ENCODE measurements around the gene AURKA.
"Not testable (repeated sequence)": the region's sequence is repeated elsewhere in the genome, so short reads cannot be mapped to it uniquely, and the experiment has no call there.

Gene AURKA

DNA sequence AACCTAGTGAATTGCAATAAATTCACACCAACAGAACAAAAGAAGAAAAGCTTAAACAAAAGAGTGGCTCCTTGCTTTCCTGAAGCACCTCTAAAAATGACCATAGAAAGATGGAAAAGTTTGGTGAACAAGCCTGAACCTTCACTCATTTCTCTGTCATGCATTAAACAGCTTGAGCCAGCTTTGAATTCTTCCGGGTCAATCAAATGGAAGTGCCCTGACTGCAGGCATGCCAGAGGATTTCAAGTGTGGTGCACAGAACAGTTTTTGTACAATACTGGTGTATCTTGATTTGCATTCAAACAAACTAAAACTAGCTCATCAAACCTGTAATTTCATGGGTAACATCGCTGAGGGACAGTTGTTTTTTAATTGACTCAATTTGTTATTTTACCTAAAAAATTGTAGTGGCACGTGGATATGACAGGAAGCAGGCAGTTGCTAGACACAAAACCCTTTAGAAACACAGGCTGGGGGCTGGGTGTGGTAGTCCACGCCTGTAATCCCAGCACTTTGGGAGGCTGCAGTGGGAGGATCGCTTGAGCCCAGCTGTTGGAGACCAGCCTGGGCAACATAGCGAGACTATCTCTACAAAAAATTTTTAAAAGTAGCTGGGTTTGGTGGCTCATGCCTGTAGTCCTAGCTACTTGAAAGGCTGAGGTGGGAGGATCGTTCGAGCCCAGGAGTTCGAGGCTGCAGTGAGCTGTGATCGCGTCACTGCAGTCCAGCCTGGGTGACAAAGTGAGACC, 29.1 kb upstream of the AURKA start:
- DNase-seq, result no peak

DNA sequence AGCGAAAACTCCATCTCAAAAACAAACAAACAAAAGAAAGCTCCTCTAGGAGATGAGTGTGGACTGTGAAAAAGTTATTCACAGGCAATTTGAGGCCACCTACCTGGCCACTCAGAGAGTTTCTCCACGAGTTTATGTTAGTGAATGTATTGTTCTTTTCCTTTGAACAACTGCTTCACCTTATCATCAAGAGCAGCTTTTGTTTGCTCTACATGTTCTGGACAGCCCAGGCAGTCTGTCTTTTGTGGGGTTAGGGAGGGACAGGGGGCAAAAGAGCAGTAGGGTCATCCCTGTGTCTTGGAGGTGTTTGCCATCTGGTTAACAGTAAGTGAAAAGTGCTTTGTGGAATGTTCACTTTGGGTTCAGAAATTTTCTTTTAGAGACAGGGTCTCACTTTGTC, 28.0 kb upstream of the AURKA start:
- DNase-seq, result no peak

DNA sequence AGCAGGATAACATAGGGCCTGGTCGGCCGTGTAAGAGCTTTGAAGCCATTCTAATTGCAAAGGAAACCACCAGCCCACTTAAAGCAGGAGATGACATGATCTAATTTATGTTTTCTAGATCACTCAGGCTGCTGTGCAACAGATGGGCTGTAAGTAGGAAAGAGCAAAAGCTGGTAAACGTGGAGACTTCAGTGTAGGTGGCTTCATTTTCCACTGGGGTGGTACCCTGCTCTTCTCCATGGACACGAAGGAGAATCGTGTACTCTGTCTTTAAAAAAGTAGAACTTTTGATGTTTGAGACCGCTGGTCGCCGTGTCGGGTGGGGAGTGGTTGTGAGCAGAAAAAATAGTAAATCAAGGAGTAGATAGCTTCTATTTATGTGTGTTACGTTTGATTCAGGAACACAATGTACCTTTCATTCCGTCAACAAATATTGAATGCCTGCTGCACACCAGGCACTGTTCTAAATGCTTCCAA, 26.4 kb upstream of the AURKA start:
- no peak for DNase-seq

DNA sequence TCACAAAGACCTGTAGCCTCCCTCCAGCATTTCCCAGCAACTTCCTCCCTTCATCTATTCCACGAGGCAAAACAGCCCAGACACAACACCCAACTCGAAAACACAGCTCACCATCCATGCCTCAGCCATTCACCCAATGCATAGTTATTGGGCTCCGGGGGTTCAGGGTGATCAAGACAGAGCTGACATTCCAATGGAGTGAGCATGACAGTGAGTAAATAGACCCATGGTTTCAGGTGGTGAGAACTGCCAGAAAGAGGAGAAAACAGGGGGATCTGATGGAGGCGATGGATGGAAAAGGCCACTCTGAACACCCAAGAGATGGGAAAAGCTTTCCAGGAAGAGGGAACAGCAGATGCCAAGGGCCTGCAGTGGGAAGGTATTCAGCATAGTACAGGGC, 25.9 kb upstream of the AURKA start:
- no peak for DNase-seq

DNA sequence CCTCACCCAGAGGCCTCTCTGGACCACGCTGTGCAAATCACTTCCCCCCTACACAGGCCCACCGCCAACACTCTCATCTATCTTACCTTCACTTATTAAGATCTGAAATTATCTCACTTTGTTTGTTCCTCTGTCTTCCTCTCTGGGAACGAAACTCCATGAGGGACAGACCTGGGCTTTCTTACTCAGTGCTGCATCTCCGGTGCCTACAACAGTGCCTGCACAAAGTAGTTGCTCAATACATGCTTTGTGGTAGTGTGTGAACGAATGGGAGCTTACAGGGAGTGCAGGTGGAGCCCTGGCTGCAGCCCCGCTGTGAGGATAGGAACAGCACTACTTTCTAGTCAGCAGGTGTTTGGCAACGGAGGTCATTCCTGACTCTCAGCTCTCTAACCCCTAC, 25.4 kb upstream of the AURKA start:
- DNase-seq, result no peak

DNA sequence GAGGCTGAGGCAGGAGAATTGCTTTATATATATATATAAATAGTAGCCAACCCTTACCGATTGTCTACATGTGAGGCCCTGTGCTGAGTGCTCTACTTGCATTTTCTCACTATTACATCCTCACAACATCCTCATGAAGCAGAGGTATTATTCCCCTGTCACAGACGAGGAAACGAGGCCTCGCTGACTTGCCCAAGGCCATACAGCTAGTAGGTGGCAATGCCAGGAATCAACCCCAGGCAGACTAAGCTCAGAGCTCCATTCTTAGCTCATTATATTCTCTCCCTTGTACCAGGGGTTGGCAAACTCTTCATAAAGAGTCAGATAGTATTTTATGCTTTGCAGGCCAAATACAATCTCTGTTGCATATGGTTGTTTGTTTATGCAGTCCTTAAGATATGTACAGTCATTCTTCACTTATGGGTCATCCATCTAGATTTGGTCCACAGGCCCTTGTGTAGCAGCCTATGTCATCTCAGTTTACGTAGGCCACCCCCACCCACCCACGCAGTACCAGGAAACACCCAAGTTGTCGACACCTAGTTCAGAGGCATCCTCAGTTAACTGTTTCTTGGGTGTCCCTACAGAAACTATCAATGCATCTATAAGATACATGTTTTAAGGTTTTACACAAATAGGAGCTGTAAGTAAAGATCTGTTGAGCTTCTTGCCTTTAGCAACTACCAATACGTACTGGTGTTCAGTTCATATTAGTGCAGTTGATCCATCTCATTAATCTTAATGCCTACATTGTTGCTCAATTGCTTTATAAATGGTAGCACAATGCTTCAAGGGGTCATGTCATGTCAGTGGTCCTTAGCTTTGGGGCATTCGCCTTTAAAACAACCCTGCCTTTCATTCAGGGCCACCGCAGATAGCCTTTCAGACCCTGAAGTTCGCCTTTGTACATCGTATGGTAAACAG, 23.1 kb upstream of the AURKA start:
- no peak for DNase-seq

DNA sequence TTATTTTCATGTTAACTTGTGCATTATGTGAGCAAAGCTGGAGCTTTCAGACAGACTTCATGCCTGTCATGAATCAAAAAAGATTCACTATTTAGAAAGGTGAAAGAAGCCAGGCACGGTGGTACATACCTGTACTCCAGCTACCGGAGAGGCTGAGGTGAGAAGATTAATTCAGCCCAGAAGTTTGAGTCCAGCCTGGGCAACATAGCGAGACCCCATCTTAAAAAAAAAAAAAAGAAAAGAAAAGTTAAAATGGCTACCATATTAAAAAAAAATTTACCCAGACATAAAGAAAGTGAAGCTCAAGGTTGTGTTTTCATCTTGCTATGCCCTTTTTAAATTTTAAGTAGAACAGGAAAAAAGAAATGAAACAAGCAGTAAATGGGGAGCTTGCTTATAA, 20.9 kb upstream of the AURKA start:
- no peak for DNase-seq

DNA sequence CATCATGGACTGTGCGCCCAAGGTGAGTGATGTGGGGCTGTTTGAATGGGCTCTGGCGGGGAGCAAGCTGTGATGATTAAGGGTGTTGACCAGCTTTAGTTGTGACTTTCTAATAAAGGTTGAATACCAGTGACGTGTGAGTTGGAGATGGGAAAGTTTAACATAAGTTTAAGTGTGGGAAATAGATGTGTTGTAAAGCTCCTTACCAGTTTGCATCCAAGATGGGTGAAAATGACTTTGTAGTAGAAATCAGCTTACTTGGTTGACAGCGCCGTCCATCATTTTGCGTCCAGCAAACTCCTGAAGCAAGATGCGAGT, 20.4 kb upstream of the AURKA start:
- DNase-seq, result no peak

DNA sequence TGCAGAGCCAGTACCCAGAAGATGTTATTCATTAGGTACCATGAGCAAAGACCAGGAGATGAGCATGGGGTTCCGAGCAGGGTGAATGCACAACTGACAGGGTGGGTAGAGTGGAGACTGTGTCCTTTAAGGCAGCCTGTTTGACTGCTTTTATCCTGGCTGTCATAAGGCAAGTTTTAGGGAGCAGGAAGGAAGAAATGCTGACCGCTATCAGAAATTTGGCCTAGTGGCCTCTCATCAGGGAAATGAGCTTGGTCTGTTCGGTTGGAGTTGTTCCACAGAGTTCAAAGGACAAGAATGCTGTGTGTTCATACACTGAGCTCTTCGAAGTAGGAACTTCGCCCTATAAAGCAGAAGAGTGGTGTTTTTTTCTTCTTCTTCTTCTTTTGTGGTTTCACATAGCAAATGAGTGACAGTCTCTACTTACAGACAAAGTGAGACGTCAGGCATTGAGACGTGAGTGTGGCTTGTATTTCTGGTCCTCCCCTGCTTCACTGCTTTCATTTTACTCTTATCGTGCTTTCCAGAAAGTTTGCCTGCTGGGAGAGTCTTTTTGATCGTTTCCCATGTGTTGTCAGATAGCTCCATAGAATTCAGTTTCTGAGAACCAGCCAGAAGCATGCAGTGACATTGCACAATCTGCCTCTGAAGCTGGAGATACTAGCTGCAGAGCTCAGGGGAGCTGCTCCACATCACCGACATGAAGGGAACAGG, 19.9 kb upstream of the AURKA start, which contains the start of gene CASS4:
TSS of gene CASS4 (plus strand) at position 502 of the 714 bp plus-strand sequence. CDS start at position 701, 199 bp downstream.
- DNase-seq, result no peak

DNA sequence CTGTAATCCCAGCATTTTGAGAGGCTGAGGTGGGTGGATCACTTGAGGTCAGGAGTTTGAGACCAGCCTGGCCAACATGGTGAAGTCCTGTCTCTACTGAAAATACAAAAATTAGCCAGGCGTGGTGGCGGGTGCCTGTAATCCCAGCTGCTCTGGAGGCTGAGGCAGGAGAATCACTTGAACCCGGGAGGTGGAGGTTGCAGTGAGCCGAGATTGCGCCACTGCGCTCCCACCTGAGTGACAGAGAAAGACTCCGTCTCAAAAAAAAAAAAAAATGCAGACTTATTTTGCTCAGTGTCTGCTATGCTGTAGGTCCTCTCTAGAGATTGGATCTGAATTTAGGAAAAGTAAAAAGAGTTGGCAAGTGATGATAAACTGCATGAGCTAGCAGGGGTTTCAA, 19.3 kb upstream of the AURKA start:
- not testable (repeated sequence) for DNase-seq

DNA sequence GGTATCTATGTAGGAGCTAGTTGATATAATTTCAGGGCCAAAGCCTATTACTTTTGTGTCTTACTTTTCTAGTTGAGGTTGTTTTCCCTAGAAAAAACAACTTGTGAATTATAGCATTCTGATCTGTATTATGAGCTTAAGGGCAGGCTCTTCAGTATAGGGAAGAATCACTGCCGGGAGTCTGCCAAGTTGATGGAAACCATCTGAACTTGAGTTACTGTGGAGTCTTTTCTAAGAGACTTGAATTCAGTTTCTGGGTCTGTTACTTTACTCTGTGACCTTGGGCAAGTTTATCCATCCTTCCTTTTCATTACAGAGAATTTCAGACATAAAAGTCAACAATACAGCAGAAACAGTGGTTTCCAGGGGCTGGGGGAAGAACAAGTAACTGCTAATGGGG, 17.9 kb upstream of the AURKA start:
- DNase-seq, result no peak

DNA sequence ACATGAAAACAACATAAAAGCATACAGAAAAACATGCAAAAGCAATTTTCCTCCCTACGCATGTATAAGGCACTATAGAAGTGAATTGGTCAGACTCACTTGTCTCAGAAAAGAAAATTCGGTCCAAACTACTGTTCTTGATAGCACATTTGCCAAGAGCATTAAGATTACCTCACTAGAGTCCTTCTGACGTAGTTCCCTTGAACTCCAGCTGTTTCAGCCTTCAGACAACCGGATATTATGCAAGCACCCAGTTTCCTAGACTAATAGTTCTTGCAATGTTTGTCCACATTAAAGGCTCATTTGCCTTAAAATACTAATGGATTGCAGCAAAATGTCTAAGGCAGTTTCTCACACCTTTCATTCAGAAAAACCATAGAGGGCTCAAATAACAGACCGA, 17.5 kb upstream of the AURKA start:
- no peak for DNase-seq

DNA sequence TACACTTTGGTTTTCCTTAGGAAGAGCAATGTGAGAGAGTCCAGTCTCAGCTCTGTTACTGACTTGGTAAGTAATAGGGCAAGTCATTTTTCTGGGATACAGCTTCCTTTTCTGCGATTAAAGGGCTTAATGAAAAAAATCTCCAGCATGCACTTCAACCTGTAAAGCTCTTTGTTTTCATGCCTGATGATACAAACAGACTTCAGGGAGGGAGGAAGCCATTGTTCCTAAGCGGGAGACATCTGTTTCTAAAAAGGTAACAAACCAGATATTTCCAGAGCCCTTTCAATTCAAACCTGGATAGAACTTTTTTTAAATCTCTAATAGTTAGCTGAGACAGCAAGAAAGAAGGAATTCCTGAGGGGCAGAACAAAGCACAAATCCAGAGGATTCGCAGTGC, 14.9 kb upstream of the AURKA start:
- DNase-seq, result no peak

DNA sequence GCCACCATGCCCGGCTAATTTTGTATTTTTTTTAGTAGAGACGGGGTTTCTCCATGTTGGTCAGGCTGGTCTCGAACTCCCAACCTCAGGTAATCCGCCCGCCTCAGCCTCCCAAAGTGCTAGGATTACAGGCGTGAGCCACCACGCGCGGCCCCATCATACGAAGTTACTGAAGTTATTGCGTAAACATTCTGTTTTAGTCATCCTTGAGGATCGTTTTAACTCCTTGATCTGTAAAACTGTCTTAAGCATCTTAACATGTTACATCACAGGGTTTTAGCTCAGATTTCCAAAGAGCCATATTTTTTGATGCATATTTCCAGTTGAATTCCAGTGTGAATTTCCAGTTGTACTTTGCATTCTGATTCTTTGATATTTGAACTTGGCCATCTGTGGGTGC, 13.3 kb upstream of the AURKA start:
- DNase-seq, result not testable (repeated sequence)

DNA sequence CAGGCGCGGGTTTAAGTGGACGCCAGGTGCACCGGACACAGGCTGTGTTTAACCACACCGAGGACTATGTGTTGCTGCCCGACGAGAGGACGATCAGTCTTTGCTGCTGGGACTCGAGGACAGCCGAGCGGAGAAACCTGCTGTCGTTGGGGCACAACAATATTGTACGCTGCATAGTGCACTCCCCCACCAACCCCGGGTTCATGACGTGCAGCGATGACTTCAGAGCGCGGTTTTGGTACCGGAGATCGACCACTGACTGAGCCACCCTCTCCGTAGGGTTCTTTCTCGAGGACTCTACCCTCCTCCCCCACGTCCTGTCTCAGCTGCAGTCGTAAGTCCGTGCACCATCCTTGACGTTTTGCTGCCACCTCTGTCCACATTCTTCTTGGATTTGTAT, 11.4 kb upstream of the AURKA start:
- no peak for DNase-seq

DNA sequence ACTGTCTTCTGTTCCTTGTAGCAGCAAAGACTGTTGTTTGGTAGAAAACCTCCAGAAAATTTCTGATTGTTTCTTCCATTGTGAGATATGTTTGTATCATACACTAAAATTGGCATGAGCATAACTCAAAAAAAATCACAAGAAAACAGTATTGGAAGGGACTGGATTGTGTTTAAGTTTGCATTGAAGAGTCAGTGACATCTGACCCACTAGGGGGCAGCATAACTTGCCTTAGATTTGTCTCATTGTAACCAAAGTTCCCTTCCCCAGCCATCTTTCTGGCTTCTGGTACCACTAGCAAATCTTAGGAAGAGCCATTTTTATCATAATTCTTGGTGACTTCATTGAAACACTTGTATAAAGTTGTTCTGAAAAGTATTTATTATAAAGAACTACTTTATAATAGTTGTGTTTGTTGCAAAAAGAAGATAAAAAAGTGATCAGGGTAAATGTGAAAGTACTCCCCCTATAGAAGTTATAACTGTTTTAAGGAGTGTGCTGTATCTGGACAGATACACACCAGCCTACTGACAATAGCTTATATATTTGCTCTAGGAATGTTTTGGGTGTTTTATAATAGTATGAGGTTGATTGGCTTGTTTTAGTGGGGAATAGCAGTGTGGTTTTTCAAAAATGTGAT, 8.1 kb upstream of the AURKA start:
- DNase-seq, result peak; percentile 3

DNA sequence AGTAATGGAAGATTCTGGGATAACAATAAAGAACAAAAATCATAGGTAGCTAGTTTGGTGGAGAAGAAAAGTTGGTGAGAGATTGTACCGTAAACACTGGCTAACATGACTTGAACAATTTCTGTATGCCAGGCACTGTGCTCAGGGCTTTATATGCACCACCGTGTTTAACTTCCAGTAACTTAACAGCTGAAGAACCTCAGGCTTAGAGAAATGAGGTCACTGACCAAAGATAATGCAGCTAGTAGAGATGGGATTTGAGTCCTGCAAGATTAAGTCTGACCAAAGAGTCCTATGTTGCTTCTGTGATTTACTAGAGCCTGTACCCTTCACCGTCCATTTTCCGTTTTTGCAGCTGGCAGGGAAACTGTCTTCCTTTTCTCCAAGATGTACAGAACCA, 3.2 kb upstream of the AURKA start:
- no peak for DNase-seq

DNA sequence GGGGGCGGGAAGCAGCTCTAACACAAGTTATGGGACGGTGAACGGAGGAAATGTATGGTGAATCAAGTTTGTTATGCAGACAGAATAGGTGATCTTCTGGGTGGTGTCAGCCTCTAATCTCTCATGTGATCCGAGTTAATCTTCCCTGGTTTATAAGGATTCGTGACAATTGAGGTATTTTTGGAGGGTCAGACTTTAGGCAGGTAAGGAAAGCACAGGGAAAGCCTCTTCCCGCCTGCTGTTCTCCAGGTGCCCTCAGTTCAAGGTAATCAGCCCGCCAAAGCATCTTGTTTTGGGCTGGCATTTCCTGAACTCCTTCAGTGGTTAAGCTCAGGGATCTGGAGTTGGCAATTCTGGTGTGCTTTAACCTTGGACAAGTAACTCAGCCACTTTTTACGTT, 1.6 kb upstream of the AURKA start:
- DNase-seq, result no peak

DNA sequence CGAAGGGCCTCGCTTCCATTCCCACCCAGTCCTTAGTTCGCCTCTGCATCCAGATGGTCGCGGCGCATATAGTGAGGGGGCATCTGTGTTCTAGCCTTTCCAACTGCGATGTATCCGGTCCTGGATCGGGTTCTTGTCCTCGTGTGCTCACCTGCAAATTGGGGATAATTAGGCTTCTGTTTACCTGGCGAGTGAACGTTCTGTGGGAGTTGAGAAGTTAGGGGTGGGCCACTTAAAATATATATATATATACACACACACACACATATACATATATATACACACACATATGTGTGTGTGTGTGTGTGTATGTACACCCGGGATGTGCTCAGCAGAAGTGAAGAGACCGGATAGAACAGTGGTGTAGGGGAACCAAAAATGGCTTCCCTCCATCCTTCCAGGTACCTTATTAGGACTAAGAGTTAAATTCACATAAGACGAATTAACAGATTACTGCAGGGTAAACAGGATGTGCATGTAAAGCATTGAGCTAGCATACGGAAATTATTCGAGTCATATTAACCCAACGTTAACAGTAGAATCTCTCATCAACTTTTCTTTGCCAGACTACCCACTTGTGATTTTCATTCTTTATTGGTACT, 967 bp upstream of the AURKA start:
- no peak for DNase-seq

DNA sequence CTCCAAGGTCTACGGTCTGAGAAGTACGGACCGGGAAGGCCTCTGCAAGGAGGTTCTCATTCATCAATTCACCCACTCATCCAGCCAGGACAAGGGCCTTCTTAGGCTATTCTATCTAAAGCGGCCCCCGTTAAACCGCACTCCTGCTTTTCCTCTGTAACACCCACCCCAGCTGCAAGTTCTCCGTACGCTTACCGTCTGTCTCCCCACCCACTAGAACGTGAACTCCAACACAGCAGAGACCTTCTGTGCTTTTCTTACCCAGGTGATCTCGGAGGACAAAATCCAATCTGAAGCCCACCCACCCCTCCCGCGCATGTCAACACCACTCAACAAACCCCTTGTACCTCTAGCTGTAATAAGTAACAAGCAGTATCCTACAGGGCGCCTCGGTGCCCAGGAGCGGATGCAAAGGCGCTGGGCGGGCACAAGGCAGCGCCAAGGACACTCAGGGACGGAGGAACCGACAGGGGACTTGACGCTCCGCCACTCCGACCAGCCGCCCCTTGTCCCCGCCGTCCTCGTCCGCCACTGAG, 351 bp downstream of the AURKA start:
- DNase-seq, result no peak

DNA sequence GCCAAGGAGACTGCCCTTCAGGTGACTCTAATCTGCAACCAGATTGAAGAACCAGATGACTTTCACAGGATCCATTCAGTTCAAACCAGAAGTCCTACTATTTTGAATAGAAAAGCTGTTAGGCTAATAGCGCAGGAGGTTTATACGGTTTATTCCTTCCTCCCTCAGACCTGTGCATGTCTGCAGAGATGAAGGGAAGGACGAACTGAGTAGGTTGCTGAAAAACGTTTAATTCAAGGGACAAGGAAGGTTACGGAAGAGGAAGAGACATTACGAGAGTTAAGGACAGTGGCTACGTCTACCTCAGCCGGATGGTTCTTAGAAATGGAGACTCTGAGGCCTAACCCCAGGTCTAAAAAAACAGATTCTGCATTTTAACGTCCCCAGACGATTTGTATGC, 978 bp downstream of the AURKA start:
- DNase-seq, result no peak

DNA sequence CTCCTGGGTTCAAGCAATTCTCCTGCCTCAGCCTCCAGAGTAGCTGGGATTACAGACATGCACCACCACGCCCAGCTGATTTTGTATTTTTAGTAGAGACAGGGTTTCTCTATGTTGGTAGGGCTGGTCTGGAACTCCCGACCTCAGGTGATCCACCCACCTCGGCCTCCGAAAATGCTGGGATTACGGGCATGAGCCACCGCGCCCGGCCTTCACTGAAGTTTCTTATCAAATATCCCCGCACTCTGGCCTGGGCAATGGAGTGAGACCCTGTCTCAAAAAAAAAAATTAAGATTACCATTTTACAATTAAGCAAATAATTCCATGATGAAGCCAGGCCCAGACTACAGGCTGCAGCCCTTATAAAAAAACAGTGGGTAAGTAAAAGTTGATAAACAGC, 1.6 kb downstream of the AURKA start:
- DNase-seq, result not testable (repeated sequence)
